Parathyroid adenoma (tissue), 2 donors: ENCODE measurements around the gene SOCS6.

Source experiments
- H2AFZ ChIP-seq: fragments of 300-600 bp; sonication (generic); one replicate; pipeline ENCODE4 v1.7.0; 2017; ENCODE audit warnings: antibody characterized with exemption, mild to moderate bottlenecking
- H3K27ac ChIP-seq: fragments of 300-600 bp; sonication (generic); one replicate; pipeline ENCODE4 v1.7.0; 2017
- H3K27me3 ChIP-seq: fragments of 300-600 bp; sonication (generic); one replicate; pipeline ENCODE4 v1.7.0; 2017; ENCODE audit warnings: low read length; ENCODE audit not compliant: control insufficient read depth, insufficient read depth
- H3K36me3 ChIP-seq: fragments of 300-600 bp; sonication (generic); one replicate; pipeline ENCODE4 v1.7.0; 2017; ENCODE audit warnings: low read length; ENCODE audit not compliant: control insufficient read depth, insufficient read depth
- H3K4me1 ChIP-seq: fragments of 300-600 bp; sonication (generic); one replicate; pipeline ENCODE4 v1.7.0; 2017; ENCODE audit warnings: control low read depth
- H3K4me2 ChIP-seq: fragments of 300-600 bp; sonication (generic); one replicate; pipeline ENCODE4 v1.7.0; 2017; ENCODE audit warnings: low read length
- H3K4me3 ChIP-seq: fragments of 300-600 bp; sonication (generic); one replicate; pipeline ENCODE4 v1.7.0; 2017; ENCODE audit warnings: low read depth, low read length
- H3K79me2 ChIP-seq: fragments of 300-600 bp; sonication (generic); one replicate; pipeline ENCODE4 v1.7.0; 2017; ENCODE audit warnings: control low read depth
- H3K9ac ChIP-seq: fragments of 300-600 bp; sonication (generic); one replicate; pipeline ENCODE4 v1.7.0; 2017; ENCODE audit warnings: mild to moderate bottlenecking
- H3K9me3 ChIP-seq: fragments of 300-600 bp; sonication (generic); one replicate; pipeline ENCODE4 v1.7.0; 2017; ENCODE audit warnings: low read length; ENCODE audit not compliant: control insufficient read depth
- TF ChIP-seq, protein P1 (sequence below): fragments of 300-600 bp; sonication (generic); IDR thresholded peaks from one replicate; pipeline ENCODE4 v1.7.0; 2017; ENCODE audit warnings: antibody characterized with exemption, mild to moderate bottlenecking
- donor health status: primary hyperparathyroidism.

The SOCS6 gene

DNA sequence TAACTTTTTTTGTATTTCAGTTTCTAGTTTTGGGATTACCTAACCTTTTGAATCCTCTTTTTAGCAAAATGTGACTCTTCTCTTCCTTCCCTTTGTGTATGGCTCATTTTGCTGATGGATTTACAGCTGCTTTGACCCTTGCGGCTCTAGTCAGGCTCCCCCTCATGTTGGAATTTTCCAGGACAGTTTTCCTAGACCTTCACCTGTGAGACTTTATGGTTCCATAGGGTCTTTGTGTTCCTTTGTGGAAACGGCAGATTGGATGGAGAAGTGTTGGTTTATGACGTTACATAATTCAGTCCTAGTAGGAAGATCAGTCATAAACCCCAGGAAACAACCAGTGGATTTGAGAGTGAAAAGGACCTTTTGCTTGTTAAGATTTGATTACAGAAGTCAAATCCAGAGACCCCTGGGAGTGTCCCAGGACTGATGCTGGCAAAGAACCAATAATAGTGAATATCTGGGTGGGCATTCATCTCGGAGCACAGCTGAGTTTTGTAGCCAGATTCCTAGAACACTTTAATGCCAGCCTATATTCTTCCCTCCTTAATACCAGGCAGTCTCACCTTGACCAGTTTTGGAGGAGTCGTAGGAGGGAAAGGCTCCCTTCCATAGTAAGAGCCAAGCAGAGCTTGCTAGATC, 42.7 kb downstream of the SOCS6 start:
- H2AFZ ChIP-seq = no peak overlapping the region
- H3K9ac ChIP-seq = no peak overlapping the region
- H3K36me3 ChIP-seq = no peaks in the 10 kb centered on the region
- H3K27ac ChIP-seq = no peak overlapping the region
- TF ChIP-seq, protein P1, sequence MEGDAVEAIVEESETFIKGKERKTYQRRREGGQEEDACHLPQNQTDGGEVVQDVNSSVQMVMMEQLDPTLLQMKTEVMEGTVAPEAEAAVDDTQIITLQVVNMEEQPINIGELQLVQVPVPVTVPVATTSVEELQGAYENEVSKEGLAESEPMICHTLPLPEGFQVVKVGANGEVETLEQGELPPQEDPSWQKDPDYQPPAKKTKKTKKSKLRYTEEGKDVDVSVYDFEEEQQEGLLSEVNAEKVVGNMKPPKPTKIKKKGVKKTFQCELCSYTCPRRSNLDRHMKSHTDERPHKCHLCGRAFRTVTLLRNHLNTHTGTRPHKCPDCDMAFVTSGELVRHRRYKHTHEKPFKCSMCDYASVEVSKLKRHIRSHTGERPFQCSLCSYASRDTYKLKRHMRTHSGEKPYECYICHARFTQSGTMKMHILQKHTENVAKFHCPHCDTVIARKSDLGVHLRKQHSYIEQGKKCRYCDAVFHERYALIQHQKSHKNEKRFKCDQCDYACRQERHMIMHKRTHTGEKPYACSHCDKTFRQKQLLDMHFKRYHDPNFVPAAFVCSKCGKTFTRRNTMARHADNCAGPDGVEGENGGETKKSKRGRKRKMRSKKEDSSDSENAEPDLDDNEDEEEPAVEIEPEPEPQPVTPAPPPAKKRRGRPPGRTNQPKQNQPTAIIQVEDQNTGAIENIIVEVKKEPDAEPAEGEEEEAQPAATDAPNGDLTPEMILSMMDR = no peak
- no peaks in the 10 kb centered on the region for H3K4me1 ChIP-seq
- H3K79me2 ChIP-seq = no peaks in the 10 kb centered on the region
- H3K4me2 ChIP-seq = no peak overlapping the region
- no peak overlapping the region for H3K4me3 ChIP-seq
- H3K27me3 ChIP-seq = no peaks in the 10 kb centered on the region
- no peaks in the 10 kb centered on the region for H3K9me3 ChIP-seq

DNA sequence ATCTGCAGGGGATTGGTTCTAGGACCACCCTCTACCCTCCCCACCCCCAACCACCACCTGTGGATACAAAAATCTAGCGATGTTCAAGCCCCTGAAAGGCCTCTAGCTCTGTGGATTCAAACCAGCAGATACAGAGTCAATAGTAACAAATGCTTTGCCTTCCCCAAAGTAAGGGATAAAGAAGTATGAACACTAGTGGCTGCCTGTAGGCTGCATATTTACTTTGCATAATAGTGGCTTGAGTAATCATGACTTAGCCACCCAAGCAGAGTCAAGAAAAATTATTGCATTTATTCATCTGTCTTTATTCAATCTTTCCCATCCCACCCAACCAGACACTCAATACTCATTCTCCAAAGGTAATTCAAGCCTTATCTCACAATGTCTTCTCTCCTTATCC, 43.8 kb downstream of the SOCS6 start:
- no peak overlapping the region for H3K9ac ChIP-seq
- H3K9me3 ChIP-seq = no peaks in the 10 kb centered on the region
- TF ChIP-seq, protein P1 = no peak
- H3K36me3 ChIP-seq = no peaks in the 10 kb centered on the region
- no peak overlapping the region for H2AFZ ChIP-seq
- no peaks in the 10 kb centered on the region for H3K27me3 ChIP-seq
- H3K4me3 ChIP-seq = no peak overlapping the region
- H3K4me1 ChIP-seq = no peaks in the 10 kb centered on the region
- H3K79me2 ChIP-seq = no peaks in the 10 kb centered on the region
- H3K27ac ChIP-seq = no peak overlapping the region
- H3K4me2 ChIP-seq = no peak overlapping the region

DNA sequence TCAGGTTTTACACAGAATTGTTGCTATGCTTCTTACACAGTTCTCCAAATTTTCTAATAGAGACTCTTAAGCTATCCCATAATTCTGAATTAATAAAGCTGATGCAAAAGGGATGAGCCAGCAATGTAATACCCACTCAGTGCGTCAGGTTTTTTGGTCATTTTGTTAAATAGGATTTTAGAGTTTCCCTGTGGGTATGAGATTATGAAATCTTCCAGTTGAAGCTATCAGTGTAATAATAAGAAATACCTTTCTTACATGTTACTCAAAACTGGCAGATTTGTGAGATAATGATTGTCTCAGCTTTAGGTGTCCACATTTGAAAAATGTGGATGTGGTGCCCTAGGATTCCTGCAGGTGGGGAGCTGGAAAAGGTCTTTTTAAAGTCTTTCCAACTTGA, 44.5 kb downstream of the SOCS6 start:
- Histone ChIP-seq H2AFZ (no peak overlapping the region), H3K79me2 (no peaks in the 10 kb centered on the region), H3K9me3 (no peaks in the 10 kb centered on the region), H3K4me3 (no peak overlapping the region), H3K27me3 (no peaks in the 10 kb centered on the region), H3K36me3 (no peaks in the 10 kb centered on the region), H3K9ac (no peak overlapping the region), H3K4me1 (no peaks in the 10 kb centered on the region), H3K4me2 (no peak overlapping the region), H3K27ac (no peak overlapping the region)
- TF ChIP-seq, protein P1 = no peak

DNA sequence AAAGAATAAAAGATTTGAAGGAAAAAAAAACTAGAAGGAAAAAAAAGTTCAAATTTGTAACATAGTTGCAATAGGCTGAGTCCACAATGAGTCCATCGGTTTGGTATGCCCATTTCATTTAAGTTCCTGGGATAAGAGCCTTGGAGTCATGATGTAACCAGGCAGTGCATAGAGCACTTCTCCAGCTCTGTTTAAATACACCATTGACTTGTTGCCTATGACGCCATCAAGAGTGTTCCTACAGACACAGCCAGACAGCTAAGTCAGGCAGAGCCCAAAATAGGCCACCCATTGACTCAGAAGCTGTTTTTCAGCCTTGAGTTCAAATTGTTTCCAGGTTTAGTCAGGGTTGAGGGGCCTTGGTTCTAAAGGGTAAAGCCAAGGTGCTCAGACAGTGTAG, 44.9 kb downstream of the SOCS6 start:
- H3K36me3 ChIP-seq = no peaks in the 10 kb centered on the region
- H3K4me2 ChIP-seq = no peak overlapping the region
- no peaks in the 10 kb centered on the region for H3K4me1 ChIP-seq
- no peaks in the 10 kb centered on the region for H3K9me3 ChIP-seq
- TF ChIP-seq, protein P1 = no peak
- H3K4me3 ChIP-seq = no peak overlapping the region
- H3K27me3 ChIP-seq = no peaks in the 10 kb centered on the region
- H3K79me2 ChIP-seq = no peaks in the 10 kb centered on the region
- H2AFZ ChIP-seq = no peak overlapping the region
- H3K9ac ChIP-seq = no peak overlapping the region
- H3K27ac ChIP-seq = no peak overlapping the region

DNA sequence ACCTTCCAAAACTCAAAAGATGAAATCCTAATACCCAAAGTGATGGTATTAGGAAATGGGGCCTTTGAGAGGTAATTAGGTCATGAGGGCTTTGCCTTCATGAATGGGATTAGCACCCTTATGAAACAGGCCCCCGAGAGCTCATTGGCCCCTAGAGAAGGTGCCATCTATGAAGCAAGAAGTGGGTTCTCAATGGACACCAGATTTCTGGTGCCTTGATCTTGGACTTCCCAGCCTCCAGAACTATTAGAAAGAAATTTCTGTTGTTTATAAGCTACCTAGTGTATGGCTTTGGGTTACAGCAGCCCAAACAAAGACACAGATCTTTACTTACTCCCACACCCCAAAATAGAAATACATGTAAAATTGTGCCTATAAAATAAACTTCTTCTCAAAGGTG, 45.4 kb downstream of the SOCS6 start:
- H3K4me3 ChIP-seq = no peak overlapping the region
- H3K27me3 ChIP-seq = no peaks in the 10 kb centered on the region
- H3K79me2 ChIP-seq = no peaks in the 10 kb centered on the region
- H3K9ac ChIP-seq = no peak overlapping the region
- no peaks in the 10 kb centered on the region for H3K9me3 ChIP-seq
- H3K27ac ChIP-seq = no peak overlapping the region
- H3K4me2 ChIP-seq = no peak overlapping the region
- no peak overlapping the region for H2AFZ ChIP-seq
- H3K36me3 ChIP-seq = no peaks in the 10 kb centered on the region
- TF ChIP-seq, protein P1 = no peak
- H3K4me1 ChIP-seq = no peaks in the 10 kb centered on the region
